Measurements from ENCODE around the gene CCDC188. TPM values are rescaled to one million over a fixed set of nuclear protein-coding genes. Genes with fewer than 3 reads are reported as not detected.
A peak's percentile ranks its signal among the peaks of the same experiment; 100 is the strongest.

CCDC188 gene
- total and polyA plus RNA-seq, 9 of the 15 experiments (the other 6 are each of a cell fraction or from before 2014, with no cell fraction given): not detected

- TF ChIP-seq TFAP4 (CRISPR knock-in tag; IDR thresholded peaks at IDR 0.05; ENCODE audit: borderline replicate concordance) (peak; percentile 95), CREB3L1 (IDR thresholded peaks at IDR 0.05; ENCODE audit: borderline replicate concordance, low read depth) (no peak), CBX5 (IDR thresholded peaks at IDR 0.05; ENCODE audit: borderline replicate concordance, low read depth) (no peak), MYNN (IDR thresholded peaks at IDR 0.05) (peak; percentile 83), MYNN (CRISPR knock-in tag; IDR thresholded peaks at IDR 0.05) (no peak; the same call in 1 of the 2 replicates), CBFA2T3 (IDR thresholded peaks at IDR 0.05) (peak; percentile 19; the same call in 1 of the 2 replicates), TAL1 (IDR thresholded peaks at IDR 0.05) (no peak), ZNF780A (CRISPR knock-in tag; IDR thresholded peaks at IDR 0.05) (no peak), GABPB1 (CRISPR knock-in tag; IDR thresholded peaks at IDR 0.05) (peak; percentile 82), ZNF436 (CRISPR knock-in tag; IDR thresholded peaks at IDR 0.05) (no peak), ZNF592 (IDR thresholded peaks at IDR 0.05) (no peak), ATF6 (CRISPR knock-in tag; IDR thresholded peaks at IDR 0.05) (no peak), ZNF395 (CRISPR knock-in tag; IDR thresholded peaks at IDR 0.05) (no peak), ZNF175 (CRISPR knock-in tag; IDR thresholded peaks at IDR 0.05; ENCODE audit: low read depth) (no peak), RHOXF2B (CRISPR knock-in tag; conservative IDR thresholded peaks at IDR 0.05) (peak; percentile 93; the same call in 1 of the 2 replicates), CBX1 (IDR thresholded peaks at IDR 0.05; ENCODE audit: low read depth) (0 out of 2 replicates have a peak, but pooled peaks have one; percentile 72), ZNF324 (CRISPR knock-in tag; IDR thresholded peaks at IDR 0.05) (no peak), SRSF3 (IDR thresholded peaks at IDR 0.05; ENCODE audit: insufficient read depth, low read length) (no peak)
Observed at GRCh38 chr22:20156611-20157429, 6.0 kb upstream of the CCDC188 start (continued).
